Bronchial epithelial cell (primary cell): Measurements from ENCODE around the gene MYO6. TPM values are rescaled to one million over a fixed set of nuclear protein-coding genes. Genes with fewer than 3 reads are reported as not detected.

Experiments
- DNase-seq: peaks from one replicate; pipeline ENCODE4 v3.0.0-alpha.2; 2010; ENCODE audit warnings: low read depth
- FAIRE-seq: peaks from 2 replicates; lab custom pipeline; 2011; peaks lifted over from hg19 to GRCh38; lab: Jason Lieb, UNC
- H3K27me3 ChIP-seq: 2 replicates; pipeline ENCODE4 v1.5.1; 2011; ENCODE audit warnings: low read length; ENCODE audit not compliant: control insufficient read depth, insufficient read depth
- H3K36me3 ChIP-seq: 2 replicates; pipeline ENCODE4 v1.5.1; 2011; ENCODE audit warnings: low read length; ENCODE audit not compliant: control insufficient read depth, insufficient read depth
- H3K4me3 ChIP-seq: 2 replicates; pipeline ENCODE4 v1.5.1; 2011; ENCODE audit warnings: mild to moderate bottlenecking, low read depth, low read length, control low read depth
- CTCF ChIP-seq: IDR thresholded peaks from 2 replicates; pipeline ENCODE4 v1.5.1; 2011; ENCODE audit warnings: mild to moderate bottlenecking, moderate library complexity, low read length, control low read depth, inconsistent platforms; ENCODE audit not compliant: insufficient read depth, severe bottlenecking
- total RNA-seq: library from RNA; depleted of rRNA; stranded (reverse); fragments of >200 nt; gene quantifications from 2 replicates; pipeline ENCODE4 v1.2.1, GENCODE V29; 2014

Gene MYO6
- total RNA-seq, 1 donor from 2014 or later = 13.7 TPM

- no peak for TF ChIP-seq CTCF
- H3K36me3 ChIP-seq = no peaks in the 10 kb centered on the region
- no peak for DNase-seq
- no peak for FAIRE-seq
- no peak overlapping the region for H3K4me3 ChIP-seq
- H3K27me3 ChIP-seq = no peaks in the 10 kb centered on the region
Measured at GRCh38 chr6:75947935-75948334, 198.9 kb downstream of the MYO6 start.

GRCh38 chr6:75952128-75952527 lies 203.1 kb downstream of the MYO6 start:
- no peak for FAIRE-seq

DNA sequence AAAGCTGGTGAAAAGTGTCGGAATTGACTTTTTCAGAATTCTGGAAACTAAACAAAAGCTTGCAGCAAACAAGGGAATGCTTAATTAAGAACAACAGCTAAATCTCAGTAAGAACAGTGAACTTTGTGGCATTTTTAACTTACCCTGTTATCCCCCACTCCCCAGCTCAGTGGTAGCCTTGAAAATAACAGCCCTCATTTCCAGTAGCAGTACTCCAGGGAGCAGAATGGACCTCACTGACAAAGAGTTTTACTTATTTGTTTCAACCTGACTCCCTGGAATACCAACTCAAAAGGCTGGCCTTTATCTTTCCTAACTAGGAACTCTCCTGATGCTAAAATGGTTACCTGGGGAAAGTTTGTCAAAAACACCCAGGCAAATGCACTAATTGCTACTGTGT lies 214.5 kb downstream of the MYO6 start:
- Histone ChIP-seq H3K36me3 (no peaks in the 10 kb centered on the region), H3K4me3 (no peak overlapping the region), H3K27me3 (no peaks in the 10 kb centered on the region)
- DNase-seq (no peak), FAIRE-seq (peak; percentile 18)
- no peak for TF ChIP-seq CTCF

More at GRCh38 chr6:75952128-75952527, 203.1 kb downstream of the MYO6 start:
- Histone ChIP-seq H3K4me3 (no peak overlapping the region), H3K36me3 (no peaks in the 10 kb centered on the region), H3K27me3 (no peaks in the 10 kb centered on the region)
- no peak for DNase-seq
- no peak for TF ChIP-seq CTCF

DNA sequence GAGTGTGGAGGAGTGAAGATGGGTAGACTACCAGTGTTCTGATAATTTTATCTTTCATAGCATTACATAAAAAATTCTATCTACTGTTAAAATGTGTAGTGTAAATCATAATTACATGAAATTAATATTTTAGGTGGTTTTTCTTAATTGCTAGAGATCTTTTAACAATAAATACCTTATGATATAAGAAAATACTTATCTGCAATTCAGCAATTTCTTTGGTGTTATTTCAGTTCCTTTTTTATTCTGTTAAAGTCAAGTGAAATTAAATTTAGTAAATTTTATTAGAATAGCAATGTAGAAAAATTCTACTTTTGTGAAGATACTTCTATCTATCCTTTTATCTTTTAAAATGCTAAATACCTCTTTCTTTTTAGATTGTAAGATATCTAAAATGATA lies 219.1 kb downstream of the MYO6 start:
- DNase-seq = no peak
- Histone ChIP-seq H3K27me3 (no peaks in the 10 kb centered on the region), H3K4me3 (no peak overlapping the region), H3K36me3 (no peaks in the 10 kb centered on the region)
- FAIRE-seq = no peak
- no peak for TF ChIP-seq CTCF

Other genes starting within 250 kb of the MYO6 start
- 47.4 and 49.2 TPM in 2 replicates for gene SENP6, start 147.4 kb upstream of the MYO6 start, total RNA-seq